Omental fat pad (tissue), 4 donors: ENCODE data around the gene C5orf15. TPM values are rescaled to one million over a fixed set of nuclear protein-coding genes. Genes with fewer than 3 reads are reported as not detected.

Source experiments
- ATAC-seq: fragments of 150-250 bp; one replicate; pipeline ENCODE4 v1.9.1; 2016; ENCODE audit warnings: mild to moderate bottlenecking, moderate library complexity; ENCODE audit not compliant: low FRiP score
- DNase-seq: peaks from one replicate; pipeline ENCODE4 v3.0.0-alpha.2; 2019; ENCODE audit warnings: low spot score
- total RNA-seq, 4 donors: library from RNA; depleted of rRNA; stranded (reverse); fragments of >200 nt; gene quantifications; one replicate each; pipeline ENCODE4 v1.1.0, GENCODE V29; 2016
- TF ChIP-seq, protein P1 (sequence below), 3 donors: fragments of 450-650 bp; IDR thresholded peaks; one replicate each; pipeline ENCODE4 v1.5.1; 2016 to 2017; ENCODE audit warnings: antibody characterized with exemption in 3 of 3, mild to moderate bottlenecking in 3 of 3, moderate library complexity in 2 of 3

C5orf15 gene
- total RNA-seq, 4 donors from 2014 or later = 31.3 to 53.1 (median 41.2) TPM

- ATAC-seq = no peak
- no peak for DNase-seq
- TF ChIP-seq, protein P1, sequence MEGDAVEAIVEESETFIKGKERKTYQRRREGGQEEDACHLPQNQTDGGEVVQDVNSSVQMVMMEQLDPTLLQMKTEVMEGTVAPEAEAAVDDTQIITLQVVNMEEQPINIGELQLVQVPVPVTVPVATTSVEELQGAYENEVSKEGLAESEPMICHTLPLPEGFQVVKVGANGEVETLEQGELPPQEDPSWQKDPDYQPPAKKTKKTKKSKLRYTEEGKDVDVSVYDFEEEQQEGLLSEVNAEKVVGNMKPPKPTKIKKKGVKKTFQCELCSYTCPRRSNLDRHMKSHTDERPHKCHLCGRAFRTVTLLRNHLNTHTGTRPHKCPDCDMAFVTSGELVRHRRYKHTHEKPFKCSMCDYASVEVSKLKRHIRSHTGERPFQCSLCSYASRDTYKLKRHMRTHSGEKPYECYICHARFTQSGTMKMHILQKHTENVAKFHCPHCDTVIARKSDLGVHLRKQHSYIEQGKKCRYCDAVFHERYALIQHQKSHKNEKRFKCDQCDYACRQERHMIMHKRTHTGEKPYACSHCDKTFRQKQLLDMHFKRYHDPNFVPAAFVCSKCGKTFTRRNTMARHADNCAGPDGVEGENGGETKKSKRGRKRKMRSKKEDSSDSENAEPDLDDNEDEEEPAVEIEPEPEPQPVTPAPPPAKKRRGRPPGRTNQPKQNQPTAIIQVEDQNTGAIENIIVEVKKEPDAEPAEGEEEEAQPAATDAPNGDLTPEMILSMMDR (IDR thresholded peaks at IDR 0.05) = no peak
Measured at GRCh38 chr5:133932441-133933168, 35.8 kb downstream of the C5orf15 start.

GRCh38 chr5:133931546-133931945, 36.9 kb downstream of the C5orf15 start:
- TF ChIP-seq, protein P1 (IDR thresholded peaks at IDR 0.05) = no peak
- DNase-seq (no peak), ATAC-seq (no peak)

DNA sequence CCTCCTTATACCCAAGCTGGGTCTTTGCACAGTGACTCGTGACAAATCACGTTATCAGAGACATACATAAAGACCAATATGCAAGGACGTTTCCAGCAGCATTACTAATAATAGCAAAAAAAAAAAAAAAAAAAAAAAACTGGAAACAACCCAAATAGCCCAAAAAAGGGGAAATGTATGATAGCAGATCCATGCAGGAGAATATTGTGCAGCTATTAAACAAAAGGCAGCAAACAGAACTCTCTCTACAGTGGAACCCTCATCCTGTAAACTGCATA, 37.7 kb downstream of the C5orf15 start:
- TF ChIP-seq, protein P1 (IDR thresholded peaks at IDR 0.05) = no peak
- no peak for DNase-seq
- no peak for ATAC-seq

DNA sequence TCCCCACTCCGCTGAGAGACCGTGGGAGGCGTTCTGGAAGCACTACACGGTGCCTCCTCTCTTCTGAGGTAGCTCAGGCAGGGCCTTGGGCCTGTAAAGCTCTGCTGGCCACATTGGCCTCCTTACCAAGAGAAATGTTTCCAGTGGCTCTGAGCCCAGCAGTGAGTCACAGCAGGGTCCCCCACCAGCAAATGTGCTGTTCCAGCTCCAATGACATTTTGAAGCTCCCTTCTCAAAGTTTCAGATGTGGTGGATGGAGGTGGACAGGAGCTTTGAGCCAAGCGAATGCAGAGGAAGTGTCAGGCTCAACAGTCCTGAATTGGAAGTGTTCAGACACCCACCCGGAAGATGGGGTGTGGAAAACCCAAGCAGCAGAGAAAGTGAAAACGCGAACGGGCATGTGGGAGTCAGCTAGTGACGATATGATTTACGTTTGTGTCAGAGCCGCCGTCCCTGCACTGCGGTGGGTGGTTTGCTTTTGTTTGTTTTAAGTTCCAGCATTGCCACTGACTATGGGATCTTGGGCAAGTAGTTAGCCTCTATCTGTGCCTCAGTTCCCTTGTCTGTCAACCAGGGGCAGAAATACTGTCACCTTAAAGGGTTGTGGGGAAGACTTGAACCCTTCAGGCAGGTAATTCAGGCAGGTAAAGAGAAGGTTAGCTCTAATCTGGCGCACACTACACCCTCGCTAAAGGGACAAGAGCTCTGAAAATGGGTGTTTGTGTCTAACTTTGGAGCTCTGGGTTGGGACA, 38.2 kb downstream of the C5orf15 start:
- DNase-seq (no peak), ATAC-seq (no peak)
- TF ChIP-seq, protein P1 (IDR thresholded peaks at IDR 0.05) = no peak

- ATAC-seq (no peak), DNase-seq (no peak)
- TF ChIP-seq, protein P1 (IDR thresholded peaks at IDR 0.05) = no peak
Measured at GRCh38 chr5:133928587-133929393, 39.6 kb downstream of the C5orf15 start.

DNA sequence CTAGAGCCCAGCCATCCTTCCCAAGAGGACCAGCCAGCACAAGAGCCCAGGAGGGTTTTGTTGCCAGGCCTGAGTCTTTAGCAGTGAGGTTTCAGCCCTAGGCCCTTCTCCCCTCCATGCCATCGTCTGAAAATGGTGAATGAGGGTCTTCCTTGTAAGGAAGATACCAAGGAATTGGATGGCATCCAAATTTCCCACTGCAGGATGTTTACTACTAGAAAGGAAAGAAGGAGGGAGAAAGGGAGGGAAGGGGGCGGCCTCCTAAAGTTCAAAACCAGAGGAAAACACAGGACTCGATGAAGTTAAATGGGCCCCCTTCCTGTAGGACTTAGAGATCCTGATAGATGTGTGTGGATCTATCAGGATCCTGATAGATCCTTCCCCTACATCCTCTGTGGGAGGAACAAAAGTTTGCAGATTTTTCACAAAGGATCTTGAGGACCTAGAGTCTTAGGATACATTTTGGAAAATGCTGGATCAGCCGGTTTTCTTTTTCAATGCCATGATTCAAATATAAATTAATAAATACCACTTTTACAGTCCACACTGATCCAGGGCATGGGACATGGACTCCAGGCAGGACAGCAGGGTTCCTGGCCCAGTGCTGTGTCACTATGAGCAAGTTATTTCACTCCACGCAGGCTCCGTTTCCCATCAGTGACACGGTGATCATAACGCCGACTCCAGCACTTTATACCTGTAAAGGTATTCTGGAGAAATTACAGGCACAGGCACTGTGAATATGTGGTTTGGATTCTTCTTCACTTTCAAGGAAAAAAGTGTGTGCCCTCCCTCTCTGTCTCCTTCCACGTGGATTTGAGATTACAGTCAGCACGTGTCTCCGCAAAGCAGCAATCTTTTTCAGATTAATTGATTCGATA, 40.9 kb downstream of the C5orf15 start:
- ATAC-seq (no peak), DNase-seq (no peak)
- TF ChIP-seq, protein P1 (IDR thresholded peaks at IDR 0.05) = no peak
